HepG2 (cell line): ENCODE results near the gene CEP135. TPM values are rescaled to one million over a fixed set of nuclear protein-coding genes. Genes with fewer than 3 reads are reported as not detected.

Experiments used
- ATAC-seq: fragments of 200-7000 bp; cut with Tn5 transposase; 3 replicates; pipeline ENCODE4 v1.9.1; 2020; ENCODE audit warnings: mild to moderate bottlenecking, moderate library complexity
- BruUV-seq: library from RNA; stranded (reverse); fragments of 400-500 nt; replicated peaks from 2 replicates; lab custom pipeline; 2021; lab: Mats Ljungman, UMichigan
- CTCF ChIA-PET: fragments of 300-600 bp; formaldehyde crosslinking; extraction: SDS; loops from one replicate; lab custom pipeline; 2021; ENCODE audit warnings: low total read pairs, inconsistent platforms, low intra/inter-chr PET ratio; lab: Yijun Ruan, JAX
- POLR2A ChIA-PET: fragments of 350-600 bp; sonication (Branson Sonifier 250); formaldehyde crosslinking; loops from one replicate; lab custom pipeline; 2020; ENCODE audit warnings: antibody characterized with exemption, inconsistent platforms; lab: Yijun Ruan, JAX
- DNase-seq: peaks from one replicate; pipeline ENCODE4 v3.0.0-alpha.2; 2015; ENCODE audit warnings: low spot score
- FAIRE-seq: peaks from 3 replicates; lab custom pipeline; 2011; peaks lifted over from hg19 to GRCh38; lab: Jason Lieb, UNC
- H2AFZ ChIP-seq: one replicate; pipeline ENCODE4 v1.6.1; 2011; ENCODE audit warnings: low read length, inconsistent platforms
- H3K27ac ChIP-seq: fragments of 300-600 bp; 3 replicates; pipeline ENCODE4 v1.8.0; 2011; ENCODE audit warnings: mixed run types, mild to moderate bottlenecking, mixed read lengths, low read length, inconsistent platforms; ENCODE audit not compliant: insufficient read depth; ENCODE audit errors: extremely low read length
- H3K27me3 ChIP-seq, 2 experiments: fragments of 200-600 bp in 1 of 2; 2 replicates in 1 of 2; 3 replicates in 1 of 2; pipeline versions ENCODE4 v1.6.0 to v1.8.0; 2011; ENCODE audit warnings: low read length in 2 of 2, mild to moderate bottlenecking in 2 of 2, moderate library complexity in 2 of 2, inconsistent platforms in 1 of 2; ENCODE audit not compliant: insufficient read depth in 2 of 2, control insufficient read depth in 1 of 2
- H3K36me3 ChIP-seq, 2 experiments: fragments of 200-600 bp in 1 of 2; replicated peaks in 1 of 2; 2 replicates in 1 of 2; 3 replicates in 1 of 2; pipeline versions ENCODE4 v1.5.1 to v1.8.0; 2011; ENCODE audit warnings: low read length in 2 of 2, inconsistent platforms in 1 of 2; ENCODE audit not compliant: insufficient read depth in 2 of 2, control insufficient read depth in 1 of 2
- H3K4me1 ChIP-seq: 2 replicates; pipeline ENCODE4 v1.5.1; 2012; ENCODE audit warnings: low read length, inconsistent platforms; ENCODE audit not compliant: insufficient read depth
- H3K4me2 ChIP-seq: 2 replicates; pipeline ENCODE4 v1.6.0; 2011; ENCODE audit warnings: low read depth, low read length, inconsistent platforms
- H3K4me3 ChIP-seq, 3 experiments: fragments of 200-600 bp in 1 of 3; sonication (generic), shearing (Covaris generic) in 1 of 3; replicated peaks in 1 of 3; 2 replicates each; pipeline ENCODE4 v1.5.1; 2011 to 2016; ENCODE audit warnings: low read length in 3 of 3, inconsistent platforms in 2 of 3, low read depth in 2 of 3, mild to moderate bottlenecking in 2 of 3, control low read depth in 1 of 3, mixed read lengths in 1 of 3; ENCODE audit not compliant: insufficient read depth in 1 of 3
- H3K79me2 ChIP-seq: one replicate; pipeline ENCODE4 v1.6.1; 2011; ENCODE audit warnings: low read length, inconsistent platforms; ENCODE audit not compliant: insufficient read depth
- H3K9ac ChIP-seq: 2 replicates; pipeline ENCODE4 v1.6.0; 2011; ENCODE audit warnings: mild to moderate bottlenecking, low read depth, low read length, inconsistent platforms; ENCODE audit not compliant: insufficient read depth
- H3K9me3 ChIP-seq: 2 replicates; pipeline ENCODE4 v1.5.1; 2012; ENCODE audit warnings: mild to moderate bottlenecking, low read length
- H4K20me1 ChIP-seq: 2 replicates; pipeline ENCODE4 v1.6.0; 2011; ENCODE audit warnings: inconsistent platforms, mild to moderate bottlenecking, low read length, moderate library complexity; ENCODE audit not compliant: insufficient read depth
- AKAP8 ChIP-seq: sonication (generic); formaldehyde crosslinking; IDR thresholded peaks from 2 replicates; pipeline ENCODE4 v1.5.1; 2020; ENCODE audit warnings: mild to moderate bottlenecking, missing genetic modification reagents
- ELF1 ChIP-seq: sonication (generic); formaldehyde crosslinking; IDR thresholded peaks from 2 replicates; pipeline ENCODE4 v1.4.0; 2020; ENCODE audit warnings: missing genetic modification reagents
- FOXC1 ChIP-seq: sonication (generic); formaldehyde crosslinking; IDR thresholded peaks from 2 replicates; pipeline ENCODE4 v1.8.0; 2022; ENCODE audit warnings: mild to moderate bottlenecking, missing genetic modification reagents, borderline replicate concordance
- GFI1 ChIP-seq: sonication (generic); formaldehyde crosslinking; IDR thresholded peaks from 2 replicates; pipeline ENCODE4 v1.5.0; 2020; ENCODE audit warnings: missing genetic modification reagents, mild to moderate bottlenecking, borderline replicate concordance
- MAF1 ChIP-seq: sonication (generic); formaldehyde crosslinking; IDR thresholded peaks from 2 replicates; pipeline ENCODE4 v1.5.0; 2020; ENCODE audit warnings: missing genetic modification reagents, borderline replicate concordance
- ZNF460 ChIP-seq: sonication (generic); formaldehyde crosslinking; IDR thresholded peaks from 2 replicates; pipeline ENCODE4 v1.5.1; 2020; ENCODE audit warnings: missing genetic modification reagents, mild to moderate bottlenecking, borderline replicate concordance
- ZNF549 ChIP-seq: sonication (generic); formaldehyde crosslinking; IDR thresholded peaks from 2 replicates; pipeline ENCODE4 v1.5.0; 2020; ENCODE audit warnings: missing genetic modification reagents
- WGBS: methylation state at CpG from one replicate; pipeline ENCODE4 v1.1.6; 2017; ENCODE audit warnings: low lambda C conversion rate; 5-methylcytosine and 5-hydroxymethylcytosine counted together
- in situ Hi-C: cut with HindIII; loops from 2 replicates; pipeline ENCODE4 v1.10.0; 2017; ENCODE audit warnings: low pct_unique_long_range_greater_than_20kb; ENCODE audit not compliant: extremely low pct_ligation_motif_present
- intact Hi-C: fragments of 100-400 bp; cut with micrococcal nuclease; formaldehyde crosslinking; loops from one replicate; pipeline ENCODE4 v1.10.0; 2022; ENCODE audit not compliant: unreplicated experiment
- polyA plus RNA-seq, 8 experiments: library from polyadenylated mRNA; depleted of rRNA in 3 of 8; stranded (reverse) in 7 of 8; unstranded in 1 of 8; fragments of >200 nt; fragmentation: Illumina TruSeq in 4 of 8; extraction: Trizol in 4 of 8; gene quantifications; 2 replicates each; pipeline versions ENCODE4 v1.2.1 to v1.2.3, GENCODE V29; 2011 to 2016; ENCODE audit warnings: low read depth in 4 of 8, missing spikeins in 1 of 8, mixed read lengths in 1 of 8; ENCODE audit not compliant: insufficient read depth in 1 of 8
- total RNA-seq, 5 experiments: library from RNA; depleted of rRNA; stranded (reverse); fragments of >200 nt; fragmentation: Illumina TruSeq; extraction: Trizol; gene quantifications; 2 replicates each; pipeline ENCODE4 v1.2.3, GENCODE V29; 2016; ENCODE audit warnings: low read depth in 1 of 5
- TF ChIP-seq, protein P1 (sequence below), 2 experiments: fragments of 450-650 bp in 1 of 2; sonication (generic) in 1 of 2; formaldehyde crosslinking in 1 of 2; IDR thresholded peaks; 2 replicates each; pipeline versions ENCODE4 v1.6.1 to v1.8.0; 2016 to 2022; ENCODE audit warnings: antibody characterized with exemption in 1 of 2, mild to moderate bottlenecking in 1 of 2, missing genetic modification reagents in 1 of 2
- TF ChIP-seq, protein P2 (sequence below): sonication (generic); formaldehyde crosslinking; IDR thresholded peaks from 2 replicates; pipeline ENCODE4 v1.5.1; 2020; ENCODE audit warnings: missing genetic modification reagents, mild to moderate bottlenecking, borderline replicate concordance

Gene CEP135
- total and polyA plus RNA-seq, 2 of the 13 experiments (the other 11 are each of a cell fraction or from before 2014, with no cell fraction given): 1.7 to 8.8 TPM

DNA sequence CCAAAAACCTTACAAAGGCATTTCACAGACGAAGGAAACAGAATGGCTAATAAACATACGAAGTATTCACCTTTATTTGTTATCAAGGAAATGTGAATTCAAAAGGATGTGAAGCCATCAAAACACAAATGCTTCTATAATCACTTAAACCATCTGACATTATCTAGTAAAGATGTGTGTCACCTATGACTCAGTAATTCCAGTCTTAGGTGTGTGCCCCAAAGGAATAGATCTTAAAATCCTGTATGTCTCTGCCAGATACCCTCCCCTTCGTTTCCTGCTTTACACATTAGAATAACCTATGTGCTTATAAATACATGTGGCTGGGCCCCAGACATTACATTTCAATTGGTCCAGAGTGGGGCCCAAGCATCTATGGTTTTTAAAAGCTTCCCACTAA lies 41.8 kb upstream of the CEP135 start:
- no peak for ATAC-seq

DNA sequence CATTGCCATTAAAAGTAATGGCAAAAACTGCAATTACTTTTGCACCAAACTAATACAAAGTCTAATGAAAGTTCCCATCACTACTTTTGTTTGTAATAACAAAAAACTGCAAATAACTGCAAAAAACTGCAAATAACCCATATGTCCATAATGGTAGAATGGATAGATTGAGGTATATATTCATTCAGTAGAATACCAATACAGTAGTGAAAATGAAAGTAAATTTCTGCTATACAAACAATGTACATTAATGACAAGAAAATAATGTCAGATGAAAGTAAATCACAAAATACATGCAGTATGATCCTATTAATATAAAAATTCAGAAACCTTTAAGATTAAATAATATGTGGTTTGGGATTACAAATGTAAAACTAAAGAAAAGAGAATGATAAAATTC lies 41.3 kb upstream of the CEP135 start:
- H3K4me1 ChIP-seq: no peaks in the 10 kb centered on the region
- no peak overlapping the region for H3K9ac ChIP-seq
- BruUV-seq: no TSS peak
- H3K4me3 ChIP-seq: no peak overlapping the region
- H3K9me3 ChIP-seq: no peaks in the 10 kb centered on the region
- POLR2A ChIA-PET: no interaction called here
- no peaks in the 10 kb centered on the region for H3K27me3 ChIP-seq
- H3K27ac ChIP-seq: no peak overlapping the region
- H2AFZ ChIP-seq: no peak overlapping the region
- DNase-seq (no peak), FAIRE-seq (no peak), ATAC-seq (no peak)
- no peak overlapping the region for H3K4me2 ChIP-seq
- H4K20me1 ChIP-seq: no peaks in the 10 kb centered on the region
- intact Hi-C loops: no loop called here
- no peaks in the 10 kb centered on the region for H3K79me2 ChIP-seq
- in situ Hi-C loops: no loop called here
- TF ChIP-seq ZNF549 (CRISPR knock-in tag): no peak
- TF ChIP-seq, protein P1, sequence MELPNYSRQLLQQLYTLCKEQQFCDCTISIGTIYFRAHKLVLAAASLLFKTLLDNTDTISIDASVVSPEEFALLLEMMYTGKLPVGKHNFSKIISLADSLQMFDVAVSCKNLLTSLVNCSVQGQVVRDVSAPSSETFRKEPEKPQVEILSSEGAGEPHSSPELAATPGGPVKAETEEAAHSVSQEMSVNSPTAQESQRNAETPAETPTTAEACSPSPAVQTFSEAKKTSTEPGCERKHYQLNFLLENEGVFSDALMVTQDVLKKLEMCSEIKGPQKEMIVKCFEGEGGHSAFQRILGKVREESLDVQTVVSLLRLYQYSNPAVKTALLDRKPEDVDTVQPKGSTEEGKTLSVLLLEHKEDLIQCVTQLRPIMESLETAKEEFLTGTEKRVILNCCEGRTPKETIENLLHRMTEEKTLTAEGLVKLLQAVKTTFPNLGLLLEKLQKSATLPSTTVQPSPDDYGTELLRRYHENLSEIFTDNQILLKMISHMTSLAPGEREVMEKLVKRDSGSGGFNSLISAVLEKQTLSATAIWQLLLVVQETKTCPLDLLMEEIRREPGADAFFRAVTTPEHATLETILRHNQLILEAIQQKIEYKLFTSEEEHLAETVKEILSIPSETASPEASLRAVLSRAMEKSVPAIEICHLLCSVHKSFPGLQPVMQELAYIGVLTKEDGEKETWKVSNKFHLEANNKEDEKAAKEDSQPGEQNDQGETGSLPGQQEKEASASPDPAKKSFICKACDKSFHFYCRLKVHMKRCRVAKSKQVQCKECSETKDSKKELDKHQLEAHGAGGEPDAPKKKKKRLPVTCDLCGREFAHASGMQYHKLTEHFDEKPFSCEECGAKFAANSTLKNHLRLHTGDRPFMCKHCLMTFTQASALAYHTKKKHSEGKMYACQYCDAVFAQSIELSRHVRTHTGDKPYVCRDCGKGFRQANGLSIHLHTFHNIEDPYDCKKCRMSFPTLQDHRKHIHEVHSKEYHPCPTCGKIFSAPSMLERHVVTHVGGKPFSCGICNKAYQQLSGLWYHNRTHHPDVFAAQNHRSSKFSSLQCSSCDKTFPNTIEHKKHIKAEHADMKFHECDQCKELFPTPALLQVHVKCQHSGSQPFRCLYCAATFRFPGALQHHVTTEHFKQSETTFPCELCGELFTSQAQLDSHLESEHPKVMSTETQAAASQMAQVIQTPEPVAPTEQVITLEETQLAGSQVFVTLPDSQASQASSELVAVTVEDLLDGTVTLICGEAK (IDR thresholded peaks at IDR 0.05): peak; percentile 26; the same call in 1 of the 2 replicates
- TF ChIP-seq, protein P1 (CRISPR knock-in tag; IDR thresholded peaks at IDR 0.05): no peak
- TF ChIP-seq GFI1: no peak
- no peak for TF ChIP-seq ELF1
- TF ChIP-seq, protein P2, sequence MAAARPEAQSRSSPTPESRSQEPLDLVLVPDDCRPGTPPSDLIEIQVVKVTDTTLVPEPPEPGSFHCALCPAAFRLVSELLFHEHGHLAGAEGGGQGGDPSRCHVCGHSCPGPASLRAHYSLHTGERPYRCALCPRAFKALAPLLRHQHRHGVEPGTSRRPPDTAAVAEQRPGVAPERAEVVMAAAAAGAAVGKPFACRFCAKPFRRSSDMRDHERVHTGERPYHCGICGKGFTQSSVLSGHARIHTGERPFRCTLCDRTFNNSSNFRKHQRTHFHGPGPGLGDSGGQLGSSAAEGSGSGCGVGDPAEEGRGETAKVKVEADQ: no peak
- TF ChIP-seq AKAP8 (CRISPR knock-in tag): no peak
- TF ChIP-seq MAF1 (CRISPR knock-in tag): no peak
- CTCF ChIA-PET: no interaction called here
- no peaks in the 10 kb centered on the region for H3K36me3 ChIP-seq

More for the DNA sequence above, 41.8 kb upstream of the CEP135 start:
- in situ Hi-C loops: no loop called here
- FAIRE-seq (no peak), DNase-seq (no peak)
- no peak overlapping the region for H3K4me2 ChIP-seq
- H3K4me1 ChIP-seq: no peaks in the 10 kb centered on the region
- intact Hi-C loops: no loop called here
- TF ChIP-seq FOXC1 (CRISPR knock-in tag) (no peak), ZNF460 (CRISPR knock-in tag) (no peak)
- CTCF ChIA-PET: no interaction called here
- no peak overlapping the region for H3K9ac ChIP-seq
- H3K27ac ChIP-seq: no peak overlapping the region
- no peaks in the 10 kb centered on the region for H4K20me1 ChIP-seq
- POLR2A ChIA-PET: no interaction called here
- H3K27me3 ChIP-seq: no peaks in the 10 kb centered on the region
- no peaks in the 10 kb centered on the region for H3K79me2 ChIP-seq
- H3K36me3 ChIP-seq: no peaks in the 10 kb centered on the region
- H3K4me3 ChIP-seq: no peak overlapping the region
- H3K9me3 ChIP-seq: no peaks in the 10 kb centered on the region
- WGBS: 82% methylated on average over 3 of the region's 3 CpGs
- H2AFZ ChIP-seq: no peak overlapping the region
- TSS peak; percentile 39 for BruUV-seq
